ENCODE results near the gene CKB.

Gene CKB

GRCh38 chr14:103488960-103489359, 33.7 kb downstream of the CKB start:
- H3K36me3 ChIP-seq: peaks cover 59% of the 10 kb centered on the region

GRCh38 chr14:103488071-103488470, 34.6 kb downstream of the CKB start:
- H3K36me3 ChIP-seq: peaks cover 52% of the 10 kb centered on the region
- TF ChIP-seq CTCF (IDR thresholded peaks at IDR 0.05; ENCODE audit: low read depth, low read length): no peak
- peaks cover 3% of the 10 kb centered on the region for H3K4me1 ChIP-seq
- no peaks in the 10 kb centered on the region for H3K9me3 ChIP-seq
- no peak overlapping the region for H3K4me3 ChIP-seq (ENCODE audit: low read depth, low read length)
- no peaks in the 10 kb centered on the region for H3K27me3 ChIP-seq
- no peak for DNase-seq

More at GRCh38 chr14:103488960-103489359, 33.7 kb downstream of the CKB start:
- no peaks in the 10 kb centered on the region for H3K9me3 ChIP-seq
- H3K27me3 ChIP-seq: no peaks in the 10 kb centered on the region
- no peak for DNase-seq
- H3K4me1 ChIP-seq: peaks cover 3% of the 10 kb centered on the region
- TF ChIP-seq CTCF (IDR thresholded peaks at IDR 0.05; ENCODE audit: low read depth, low read length): no peak
- H3K4me3 ChIP-seq (ENCODE audit: low read depth, low read length): no peak overlapping the region

- TF ChIP-seq CTCF (IDR thresholded peaks at IDR 0.05; ENCODE audit: low read depth, low read length): no peak
- no peaks in the 10 kb centered on the region for H3K9me3 ChIP-seq
- no peak overlapping the region for H3K4me3 ChIP-seq (ENCODE audit: low read depth, low read length)
- H3K36me3 ChIP-seq: peaks cover 56% of the 10 kb centered on the region
- no peaks in the 10 kb centered on the region for H3K4me1 ChIP-seq
- DNase-seq: no peak
- H3K27me3 ChIP-seq: no peaks in the 10 kb centered on the region
Observed at GRCh38 chr14:103485504-103485903, 37.1 kb downstream of the CKB start.

GRCh38 chr14:103483600-103483999, 39.0 kb downstream of the CKB start:
- Histone ChIP-seq H3K4me3 (ENCODE audit: low read depth, low read length) (no peak overlapping the region), H3K36me3 (peaks cover 50% of the 10 kb centered on the region), H3K27me3 (no peaks in the 10 kb centered on the region), H3K4me1 (no peaks in the 10 kb centered on the region), H3K9me3 (no peaks in the 10 kb centered on the region)
- no peak for TF ChIP-seq CTCF (IDR thresholded peaks at IDR 0.05; ENCODE audit: low read depth, low read length)
- DNase-seq: no peak

- H3K4me1 ChIP-seq: no peaks in the 10 kb centered on the region
- H3K27me3 ChIP-seq: no peaks in the 10 kb centered on the region
- no peak for DNase-seq
- TF ChIP-seq CTCF (IDR thresholded peaks at IDR 0.05; ENCODE audit: low read depth, low read length): no peak
- no peak overlapping the region for H3K4me3 ChIP-seq (ENCODE audit: low read depth, low read length)
- H3K36me3 ChIP-seq: peaks cover 52% of the 10 kb centered on the region
- H3K9me3 ChIP-seq: no peaks in the 10 kb centered on the region
Observed at GRCh38 chr14:103480595-103480994, 42.0 kb downstream of the CKB start.

GRCh38 chr14:103476631-103477030, 46.0 kb downstream of the CKB start:
- Histone ChIP-seq H3K4me3 (ENCODE audit: low read depth, low read length) (no peak overlapping the region), H3K4me1 (no peaks in the 10 kb centered on the region), H3K36me3 (peaks cover 52% of the 10 kb centered on the region), H3K9me3 (no peaks in the 10 kb centered on the region), H3K27me3 (no peaks in the 10 kb centered on the region)
- no peak for DNase-seq
- TF ChIP-seq CTCF (IDR thresholded peaks at IDR 0.05; ENCODE audit: low read depth, low read length): no peak
